GM06990 (cell line): ENCODE results near the gene CTNNBIP1.

Source experiments
- DNase-seq: peaks from one replicate; pipeline ENCODE4 v3.0.0-alpha.2; 2011; ENCODE audit not compliant: insufficient read length; ENCODE audit errors: extremely low read depth
- H3K27me3 ChIP-seq: replicated peaks from 2 replicates; pipeline ENCODE4 v1.6.0; 2011; ENCODE audit warnings: low read length; ENCODE audit not compliant: control insufficient read depth, insufficient read depth
- H3K36me3 ChIP-seq: 2 replicates; pipeline ENCODE4 v1.5.1; 2011; ENCODE audit warnings: low read length; ENCODE audit not compliant: control insufficient read depth, insufficient read depth
- H3K4me3 ChIP-seq: replicated peaks from 2 replicates; pipeline ENCODE4 v1.5.1; 2011; ENCODE audit warnings: low read depth, mild to moderate bottlenecking, control low read depth, low read length
- CTCF ChIP-seq: IDR thresholded peaks from 2 replicates; pipeline ENCODE4 v1.5.1; 2011; ENCODE audit warnings: low read length, control low read depth, mild to moderate bottlenecking, inconsistent platforms; ENCODE audit not compliant: insufficient read depth, poor library complexity, severe bottlenecking

The CTNNBIP1 gene

GRCh38 chr1:9908871-9909233 lies 1.2 kb downstream of the CTNNBIP1 start:
- no peak for TF ChIP-seq CTCF
- Histone ChIP-seq H3K4me3 (no peak overlapping the region), H3K27me3 (no peaks in the 10 kb centered on the region)

GRCh38 chr1:9907441-9907840 lies 2.6 kb downstream of the CTNNBIP1 start:
- Histone ChIP-seq H3K27me3 (no peaks in the 10 kb centered on the region), H3K36me3 (no peaks in the 10 kb centered on the region), H3K4me3 (no peak overlapping the region)
- DNase-seq: no peak
- TF ChIP-seq CTCF: no peak

More at GRCh38 chr1:9908871-9909233, 1.2 kb downstream of the CTNNBIP1 start:
- H3K36me3 ChIP-seq: no peaks in the 10 kb centered on the region
- DNase-seq: no peak

- TF ChIP-seq CTCF: no peak
- Histone ChIP-seq H3K4me3 (no peak overlapping the region), H3K27me3 (no peaks in the 10 kb centered on the region), H3K36me3 (no peaks in the 10 kb centered on the region)
- no peak for DNase-seq
Measured at GRCh38 chr1:9906466-9906865, 3.6 kb downstream of the CTNNBIP1 start.

- DNase-seq: no peak
- Histone ChIP-seq H3K36me3 (no peaks in the 10 kb centered on the region), H3K27me3 (no peaks in the 10 kb centered on the region), H3K4me3 (no peak overlapping the region)
- no peak for TF ChIP-seq CTCF
Measured at GRCh38 chr1:9905010-9905409, 5.1 kb downstream of the CTNNBIP1 start.

GRCh38 chr1:9904596-9904995 lies 5.5 kb downstream of the CTNNBIP1 start:
- no peaks in the 10 kb centered on the region for H3K27me3 ChIP-seq
- DNase-seq: no peak
- TF ChIP-seq CTCF: no peak
- no peaks in the 10 kb centered on the region for H3K36me3 ChIP-seq
- H3K4me3 ChIP-seq: no peak overlapping the region

- TF ChIP-seq CTCF: no peak
- Histone ChIP-seq H3K4me3 (no peak overlapping the region), H3K27me3 (no peaks in the 10 kb centered on the region), H3K36me3 (no peaks in the 10 kb centered on the region)
- DNase-seq: peak; percentile 28
Measured at GRCh38 chr1:9903801-9904527, 6.1 kb downstream of the CTNNBIP1 start.
